Measurements from ENCODE around the gene PDE3B. TPM values are rescaled to one million over a fixed set of nuclear protein-coding genes. Genes with fewer than 3 reads are reported as not detected.
A peak's percentile ranks its signal among the peaks of the same experiment; 100 is the strongest.

PDE3B gene
- total RNA-seq, 4 donors from 2014 or later, result 1.2 to 12.6 (median 2.1) TPM

DNA sequence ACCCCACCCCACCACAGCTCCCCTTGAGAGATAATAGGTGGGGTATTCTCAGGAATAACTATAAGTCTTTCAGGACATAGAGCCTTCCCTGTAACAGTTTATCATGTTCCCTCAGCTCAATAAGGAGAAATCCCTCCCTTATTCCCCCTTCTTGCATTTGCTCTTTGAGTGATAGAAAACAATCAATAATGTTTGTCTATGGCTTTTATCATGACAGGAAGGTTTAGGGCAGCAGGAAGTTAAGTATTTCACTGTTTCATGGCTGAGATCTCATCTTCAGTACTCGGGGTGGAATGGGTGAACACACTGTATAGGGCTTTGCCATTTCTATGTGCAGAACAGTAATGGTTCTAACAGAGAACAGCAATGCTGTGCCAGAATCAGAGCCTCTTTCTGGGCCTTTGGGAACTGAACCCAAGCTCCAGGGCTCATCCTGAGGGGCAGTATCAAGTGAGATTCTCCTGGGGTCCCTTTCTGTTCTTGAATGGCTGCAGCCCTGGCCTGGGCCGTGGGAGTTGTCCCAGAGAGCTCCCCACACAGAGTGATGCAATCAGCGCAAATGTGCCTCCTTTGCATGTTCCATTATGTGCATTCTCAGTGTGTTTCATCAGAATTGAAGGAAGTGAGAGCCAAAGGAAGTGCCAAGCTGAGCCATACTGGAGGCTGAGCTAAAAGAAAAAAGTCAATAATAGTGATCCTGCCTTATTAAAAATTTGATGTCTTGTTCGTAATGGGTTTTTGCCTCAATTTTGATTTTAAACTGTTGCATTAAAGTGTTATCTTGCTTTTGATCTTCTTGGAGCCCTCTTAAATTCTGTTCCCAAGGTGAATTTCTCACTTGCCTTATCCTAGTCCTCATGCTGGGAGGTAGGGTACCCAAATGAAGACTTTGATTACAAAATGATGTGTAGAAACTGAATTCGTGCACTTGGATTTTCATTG, 251.3 kb downstream of the PDE3B start:
- no peak for DNase-seq
- H3K27me3 ChIP-seq, result no peaks in the 10 kb centered on the region
- TF ChIP-seq POLR2A (IDR thresholded peaks at IDR 0.05) (no peak), CTCF (IDR thresholded peaks at IDR 0.05) (no peak)
- WGBS, 2 donors, result 51 to 69% methylated on average over 4 to 5 of the region's 5 CpGs
- no peaks in the 10 kb centered on the region for H3K9me3 ChIP-seq
- no peaks in the 10 kb centered on the region for H3K36me3 ChIP-seq
- H3K4me1 ChIP-seq, result peaks cover 0 to 17% (median 3%) of the 10 kb centered on the region in 3 donors
- H3K4me3 ChIP-seq, result no peak overlapping the region
- H3K27ac ChIP-seq, result peak overlapping the region in 1 of 4 donors; percentile 42
- intact Hi-C loops (cut with DNase I), result loop anchor here (10.0 kb wide), 1 partner anchor 250 kb away; the partner anchor contains the start of gene PDE3B

GRCh38 chr11:14898355-14898754, 254.8 kb downstream of the PDE3B start:
- Histone ChIP-seq H3K27me3 (no peaks in the 10 kb centered on the region), H3K9me3 (no peaks in the 10 kb centered on the region), H3K36me3 (no peaks in the 10 kb centered on the region), H3K4me3 (no peak overlapping the region), H3K27ac (no peak overlapping the region), H3K4me1 (peaks cover 0 to 8% (median 0%) of the 10 kb centered on the region in 3 donors)
- no peak for DNase-seq
- intact Hi-C loops (cut with DNase I), result loop anchor here (10.0 kb wide), 1 partner anchor 254 kb away; the partner anchor contains the start of gene PDE3B
- TF ChIP-seq POLR2A (IDR thresholded peaks at IDR 0.05) (no peak), CTCF (IDR thresholded peaks at IDR 0.05) (no peak)
- WGBS, 2 donors, result 73 to 81% methylated on average over 3 of the region's 3 CpGs

- H3K4me3 ChIP-seq, result no peak overlapping the region
- H3K27me3 ChIP-seq, result no peaks in the 10 kb centered on the region
- 87 to 89% methylated on average over 2 of the region's 2 CpGs for WGBS, 2 donors
- no peak for TF ChIP-seq POLR2A (IDR thresholded peaks at IDR 0.05)
- TF ChIP-seq CTCF (IDR thresholded peaks at IDR 0.05), result no peak
- no peaks in the 10 kb centered on the region for H3K9me3 ChIP-seq
- no peak for DNase-seq
- intact Hi-C loops (cut with DNase I), result loop anchor here (10.0 kb wide), 1 partner anchor 254 kb away; the partner anchor contains the start of gene PDE3B
- no peaks in the 10 kb centered on the region for H3K36me3 ChIP-seq
- peaks cover 0 to 8% (median 0%) of the 10 kb centered on the region in 3 donors for H3K4me1 ChIP-seq
- no peak overlapping the region for H3K27ac ChIP-seq
These were observed 255.3 kb downstream of the PDE3B start for GRCh38 chr11:14898906-14899305.

- no peak overlapping the region for H3K27ac ChIP-seq
- peaks cover 5 to 35% (median 12%) of the 10 kb centered on the region in 3 donors for H3K4me1 ChIP-seq
- 14 to 25% methylated on average over 1 of the region's 1 CpG for WGBS, 2 donors
- no peaks in the 10 kb centered on the region for H3K27me3 ChIP-seq
- no peak for DNase-seq
- TF ChIP-seq CTCF (IDR thresholded peaks at IDR 0.05) (no peak), POLR2A (IDR thresholded peaks at IDR 0.05) (no peak)
- no peak overlapping the region for H3K4me3 ChIP-seq
- no peaks in the 10 kb centered on the region for H3K36me3 ChIP-seq
- intact Hi-C loops (cut with DNase I), result loop anchor here (10.0 kb wide), 1 partner anchor 108 kb away; no protein-coding TSS in a partner anchor
- H3K9me3 ChIP-seq, result no peaks in the 10 kb centered on the region
These were observed 259.2 kb downstream of the PDE3B start for GRCh38 chr11:14902650-14903350.
